Transverse colon (tissue), 4 donors: ENCODE results near the gene ASIC2. TPM values are rescaled to one million over a fixed set of nuclear protein-coding genes. Genes with fewer than 3 reads are reported as not detected.

ENCODE experiments used
- DNase-seq: peaks from one replicate; pipeline ENCODE4 v3.0.0-alpha.2; 2019
- H3K27ac ChIP-seq, 4 donors: fragments of 200-600 bp; sonication (generic); 2 replicates each; pipeline ENCODE4 v1.5.1; 2016 to 2018; ENCODE audit warnings: inconsistent platforms in 4 of 4
- H3K27me3 ChIP-seq: fragments of 200-600 bp; sonication (generic); 2 replicates; pipeline ENCODE4 v1.5.1; 2017; ENCODE audit warnings: inconsistent platforms
- H3K36me3 ChIP-seq, 4 donors: fragments of 200-600 bp; sonication (generic); 2 replicates each; pipeline ENCODE4 v1.5.1; 2017 to 2019; ENCODE audit warnings: inconsistent platforms in 4 of 4
- H3K4me1 ChIP-seq, 4 donors: fragments of 200-600 bp; sonication (generic); 2 replicates each; pipeline ENCODE4 v1.5.1; 2017 to 2020; ENCODE audit warnings: inconsistent platforms in 4 of 4
- H3K4me3 ChIP-seq, 4 donors: fragments of 200-600 bp; sonication (generic); 1 replicate in 1 of 4; 2 replicates in 3 of 4; pipeline versions ENCODE4 v1.5.1 to v1.6.1; 2017 to 2019; ENCODE audit warnings: inconsistent platforms in 4 of 4
- H3K9me3 ChIP-seq, 2 donors: fragments of 200-600 bp; sonication (generic); 2 replicates each; pipeline ENCODE4 v1.5.1; 2017 to 2019; ENCODE audit warnings: inconsistent platforms in 2 of 2
- CTCF ChIP-seq, 5 experiments: fragments of 200-600 bp in 3 of 5; fragments of 450-650 bp in 2 of 5; sonication (generic) in 3 of 5; IDR thresholded peaks; 1 replicate in 2 of 5; 2 replicates in 3 of 5; pipeline ENCODE4 v1.5.1; 2016 to 2017; ENCODE audit warnings: antibody characterized with exemption in 5 of 5, inconsistent platforms in 3 of 5, mild to moderate bottlenecking in 2 of 5, moderate library complexity in 1 of 5
- EP300 ChIP-seq: sonication (generic); formaldehyde crosslinking; IDR thresholded peaks from one replicate; pipeline ENCODE4 v1.6.1; 2017; ENCODE audit warnings: antibody characterized with exemption, low read depth
- POLR2A ChIP-seq: fragments of 450-650 bp; IDR thresholded peaks from one replicate; pipeline ENCODE4 v1.6.1; 2016; ENCODE audit warnings: antibody characterized with exemption, mild to moderate bottlenecking, moderate library complexity
- POLR2AphosphoS5 ChIP-seq, 3 donors: sonication (generic); formaldehyde crosslinking; IDR thresholded peaks; one replicate each; pipeline ENCODE4 v1.6.1; 2016; ENCODE audit warnings: antibody characterized with exemption in 3 of 3
- WGBS, 2 donors: methylation state at CpG; one replicate each; pipeline ENCODE4 v1.1.5; 2018; ENCODE audit warnings: low coverage in 1 of 2; 5-methylcytosine and 5-hydroxymethylcytosine counted together
- in situ Hi-C, 4 donors: fragments of 200-750 bp; cut with MboI; loops; one replicate each; pipeline versions ENCODE4 v1.15.0 to v1.15.1; 2017; ENCODE audit warnings: low sequenced_read_pairs in 3 of 4, low pct_ligation_motif_present in 1 of 4, low pct_unique_long_range_greater_than_20kb in 1 of 4
- intact Hi-C: fragments of 100-400 bp; cut with DNase I; formaldehyde crosslinking; loops from one replicate; pipeline ENCODE4 v1.15.1; 2023; ENCODE audit warnings: low total_unique reads
- total RNA-seq, 4 donors: library from RNA; depleted of rRNA; stranded (reverse); fragments of >200 nt; gene quantifications; one replicate each; pipeline ENCODE4 v1.1.0, GENCODE V29; 2016

The ASIC2 gene
- total RNA-seq, 4 donors from 2014 or later = 0.16 to 0.55 TPM; not detected in 2

GRCh38 chr17:33324736-33325135 lies 31.6 kb upstream of the ASIC2 start:
- H3K4me3 ChIP-seq = no peak overlapping the region
- no peak for TF ChIP-seq POLR2AphosphoS5 (IDR thresholded peaks at IDR 0.05)
- no peak for TF ChIP-seq POLR2A
- no peak for TF ChIP-seq EP300
- no peak for TF ChIP-seq CTCF (IDR thresholded peaks at IDR 0.05)
- no peaks in the 10 kb centered on the region for H3K9me3 ChIP-seq
- 38 to 58% methylated on average over 2 to 3 of the region's 3 CpGs for WGBS, 2 donors
- no peak overlapping the region for H3K27ac ChIP-seq
- H3K4me1 ChIP-seq = no peaks in the 10 kb centered on the region
- in situ Hi-C loops = loop anchor here in 1 of 4 donors (25.0 kb wide), 1 partner anchor 137 kb away; no protein-coding TSS in a partner anchor
- H3K36me3 ChIP-seq = no peaks in the 10 kb centered on the region
- H3K27me3 ChIP-seq = no peaks in the 10 kb centered on the region
- no peak for DNase-seq
- intact Hi-C loops = no loop called here

- Histone ChIP-seq H3K4me3 (no peak overlapping the region), H3K4me1 (no peaks in the 10 kb centered on the region), H3K27ac (no peak overlapping the region), H3K9me3 (no peaks in the 10 kb centered on the region), H3K36me3 (no peaks in the 10 kb centered on the region), H3K27me3 (peaks cover 14% of the 10 kb centered on the region)
- DNase-seq = no peak
- intact Hi-C loops = no loop called here
- in situ Hi-C loops = no loop called here
- TF ChIP-seq CTCF (IDR thresholded peaks at IDR 0.05) (no peak), EP300 (no peak), POLR2AphosphoS5 (IDR thresholded peaks at IDR 0.05) (no peak), POLR2A (no peak)
- 58 to 100% methylated on average over 1 to 6 of the region's 6 CpGs for WGBS, 2 donors
These were observed 29.0 kb upstream of the ASIC2 start for GRCh38 chr17:33322063-33322462.

- no peaks in the 10 kb centered on the region for H3K9me3 ChIP-seq
- WGBS, 2 donors = 36 to 50% methylated on average over 1 to 3 of the region's 3 CpGs
- H3K36me3 ChIP-seq = no peaks in the 10 kb centered on the region
- H3K4me1 ChIP-seq = no peaks in the 10 kb centered on the region
- intact Hi-C loops (no loop called here), in situ Hi-C loops (no loop called here)
- no peak overlapping the region for H3K4me3 ChIP-seq
- DNase-seq = no peak
- no peak for TF ChIP-seq POLR2A
- no peak for TF ChIP-seq EP300
- no peak for TF ChIP-seq CTCF (IDR thresholded peaks at IDR 0.05)
- no peak for TF ChIP-seq POLR2AphosphoS5 (IDR thresholded peaks at IDR 0.05)
- H3K27me3 ChIP-seq = peaks cover 18% of the 10 kb centered on the region
- no peak overlapping the region for H3K27ac ChIP-seq
These were observed 25.1 kb upstream of the ASIC2 start for GRCh38 chr17:33318241-33318640.

- Histone ChIP-seq H3K27ac (no peak overlapping the region), H3K9me3 (no peaks in the 10 kb centered on the region), H3K36me3 (no peaks in the 10 kb centered on the region), H3K4me3 (no peak overlapping the region), H3K27me3 (peaks cover 32% of the 10 kb centered on the region), H3K4me1 (no peaks in the 10 kb centered on the region)
- 83 to 86% methylated on average over 6 of the region's 6 CpGs for WGBS, 2 donors
- in situ Hi-C loops = no loop called here
- intact Hi-C loops = no loop called here
- TF ChIP-seq POLR2AphosphoS5 (IDR thresholded peaks at IDR 0.05) (no peak), POLR2A (no peak), CTCF (IDR thresholded peaks at IDR 0.05) (no peak), EP300 (no peak)
- DNase-seq = no peak
These were observed 23.7 kb upstream of the ASIC2 start for GRCh38 chr17:33316746-33317145.
